ENCODE data around the gene AQP9. TPM values are rescaled to one million over a fixed set of nuclear protein-coding genes. Genes with fewer than 3 reads are reported as not detected.
"Not testable (repeated sequence)": the region's sequence is repeated elsewhere in the genome, so short reads cannot be mapped to it uniquely, and the experiment has no call there.

AQP9 gene
- total RNA-seq, 2 experiments from 2014 or later, result not detected

- Mint-ChIP-seq H3K36me3 (ENCODE audit: low read depth) (no peaks in the 10 kb centered on the region), H3K9me3 (no peaks in the 10 kb centered on the region), H3K4me3 (no peak overlapping the region), H3K4me1 (ENCODE audit: low read depth) (no peaks in the 10 kb centered on the region), H3K27me3 (ENCODE audit: low read depth) (peaks cover 22% of the 10 kb centered on the region), H3K27ac (no peak overlapping the region)
- no peak for DNase-seq
- intact Hi-C loops (cut with micrococcal nuclease), result no loop called here
- CTCF ChIA-PET, result no interaction called here
Measured at GRCh38 chr15:58169934-58170333, 31.8 kb downstream of the AQP9 start.

GRCh38 chr15:58171476-58172061, 33.4 kb downstream of the AQP9 start:
- intact Hi-C loops (cut with micrococcal nuclease), result no loop called here

GRCh38 chr15:58174709-58175108, 36.5 kb downstream of the AQP9 start:
- DNase-seq, result no peak
- intact Hi-C loops (cut with micrococcal nuclease), result no loop called here
- H3K4me1 Mint-ChIP-seq (ENCODE audit: low read depth), result no peaks in the 10 kb centered on the region
- H3K27ac Mint-ChIP-seq, result no peak overlapping the region
- H3K4me3 Mint-ChIP-seq, result no peak overlapping the region
- no peaks in the 10 kb centered on the region for H3K36me3 Mint-ChIP-seq (ENCODE audit: low read depth)
- peaks cover 20% of the 10 kb centered on the region for H3K27me3 Mint-ChIP-seq (ENCODE audit: low read depth)
- no peaks in the 10 kb centered on the region for H3K9me3 Mint-ChIP-seq
- CTCF ChIA-PET, result no interaction called here

More at GRCh38 chr15:58171476-58172061, 33.4 kb downstream of the AQP9 start:
- DNase-seq, result no peak
- Mint-ChIP-seq H3K4me1 (ENCODE audit: low read depth) (no peaks in the 10 kb centered on the region), H3K9me3 (no peaks in the 10 kb centered on the region), H3K27ac (no peak overlapping the region), H3K36me3 (ENCODE audit: low read depth) (no peaks in the 10 kb centered on the region), H3K27me3 (ENCODE audit: low read depth) (peaks cover 28% of the 10 kb centered on the region), H3K4me3 (no peak overlapping the region)
- CTCF ChIA-PET, result no interaction called here

GRCh38 chr15:58175955-58176354, 37.8 kb downstream of the AQP9 start:
- intact Hi-C loops (cut with micrococcal nuclease), result no loop called here
- no peak for DNase-seq

GRCh38 chr15:58178668-58179067, 40.5 kb downstream of the AQP9 start:
- Mint-ChIP-seq H3K27ac (no peak overlapping the region), H3K27me3 (ENCODE audit: low read depth) (peaks cover 21% of the 10 kb centered on the region), H3K4me1 (ENCODE audit: low read depth) (no peaks in the 10 kb centered on the region), H3K9me3 (no peaks in the 10 kb centered on the region), H3K36me3 (ENCODE audit: low read depth) (no peaks in the 10 kb centered on the region), H3K4me3 (no peak overlapping the region)
- intact Hi-C loops (cut with micrococcal nuclease), result no loop called here
- no peak for DNase-seq
- CTCF ChIA-PET, result no interaction called here

More at GRCh38 chr15:58175955-58176354, 37.8 kb downstream of the AQP9 start:
- no peaks in the 10 kb centered on the region for H3K36me3 Mint-ChIP-seq (ENCODE audit: low read depth)
- peaks cover 28% of the 10 kb centered on the region for H3K27me3 Mint-ChIP-seq (ENCODE audit: low read depth)
- CTCF ChIA-PET, result no interaction called here
- H3K4me1 Mint-ChIP-seq (ENCODE audit: low read depth), result no peaks in the 10 kb centered on the region
- no peaks in the 10 kb centered on the region for H3K9me3 Mint-ChIP-seq
- no peak overlapping the region for H3K4me3 Mint-ChIP-seq
- no peak overlapping the region for H3K27ac Mint-ChIP-seq

- H3K9me3 Mint-ChIP-seq, result no peaks in the 10 kb centered on the region
- CTCF ChIA-PET, result interaction anchor here (0.6 to 1.4 kb wide), 2 partner anchors 313 to 701 kb away, joined by 3 read pairs; no protein-coding TSS in a partner anchor
- no peak for DNase-seq
Measured at GRCh38 chr15:58179206-58179605, 41.0 kb downstream of the AQP9 start.

GRCh38 chr15:58179741-58180381, 41.7 kb downstream of the AQP9 start:
- H3K4me1 Mint-ChIP-seq (ENCODE audit: low read depth), result peaks cover 1% of the 10 kb centered on the region
- H3K9me3 Mint-ChIP-seq, result no peaks in the 10 kb centered on the region
- no peaks in the 10 kb centered on the region for H3K36me3 Mint-ChIP-seq (ENCODE audit: low read depth)
- no peak overlapping the region for H3K27ac Mint-ChIP-seq
- intact Hi-C loops (cut with micrococcal nuclease), result loop anchor here (5.0 to 10.0 kb wide), 2 partner anchors 425 to 618 kb away; no protein-coding TSS in a partner anchor
- no peak overlapping the region for H3K4me3 Mint-ChIP-seq
- H3K27me3 Mint-ChIP-seq (ENCODE audit: low read depth), result peaks cover 21% of the 10 kb centered on the region
- no peak for DNase-seq
- CTCF ChIA-PET, result interaction anchor here (1.4 to 1.9 kb wide), 2 partner anchors 109 to 314 kb away, joined by 3 to 5 read pairs; no protein-coding TSS in a partner anchor

More at GRCh38 chr15:58179206-58179605, 41.0 kb downstream of the AQP9 start:
- Mint-ChIP-seq H3K36me3 (ENCODE audit: low read depth) (no peaks in the 10 kb centered on the region), H3K4me1 (ENCODE audit: low read depth) (no peaks in the 10 kb centered on the region), H3K4me3 (no peak overlapping the region), H3K27me3 (ENCODE audit: low read depth) (peaks cover 21% of the 10 kb centered on the region), H3K27ac (no peak overlapping the region)
- intact Hi-C loops (cut with micrococcal nuclease), result no loop called here

- intact Hi-C loops (cut with micrococcal nuclease), result loop anchor here (1.0 to 10.0 kb wide), 5 partner anchors 105 to 620 kb away; no protein-coding TSS in a partner anchor
- no peak overlapping the region for H3K27ac Mint-ChIP-seq
Measured at GRCh38 chr15:58182460-58183163, 44.4 kb downstream of the AQP9 start.

GRCh38 chr15:58185439-58185838, 47.3 kb downstream of the AQP9 start:
- DNase-seq, result peak; percentile 24
- CTCF ChIA-PET, result interaction anchor here (1.1 to 1.7 kb wide), 2 partner anchors 18 to 37 kb away, joined by 4 read pairs; no protein-coding TSS in a partner anchor
- no peak overlapping the region for H3K4me3 Mint-ChIP-seq
- no peaks in the 10 kb centered on the region for H3K36me3 Mint-ChIP-seq (ENCODE audit: low read depth)
- peaks cover 11% of the 10 kb centered on the region for H3K4me1 Mint-ChIP-seq (ENCODE audit: low read depth)
- no peaks in the 10 kb centered on the region for H3K9me3 Mint-ChIP-seq
- intact Hi-C loops (cut with micrococcal nuclease), result loop anchor here (1.0 to 10.0 kb wide), 2 partner anchors 431 to 576 kb away; no protein-coding TSS in a partner anchor
- H3K27ac Mint-ChIP-seq, result no peak overlapping the region
- H3K27me3 Mint-ChIP-seq (ENCODE audit: low read depth), result peaks cover 15% of the 10 kb centered on the region

More at GRCh38 chr15:58182460-58183163, 44.4 kb downstream of the AQP9 start:
- no peaks in the 10 kb centered on the region for H3K36me3 Mint-ChIP-seq (ENCODE audit: low read depth)
- CTCF ChIA-PET, result interaction anchor here (0.7 to 2.4 kb wide), 13 partner anchors 9 to 576 kb away, joined by 3 to 15 read pairs (median 4); no protein-coding TSS in a partner anchor
- H3K27me3 Mint-ChIP-seq (ENCODE audit: low read depth), result peaks cover 18% of the 10 kb centered on the region
- H3K9me3 Mint-ChIP-seq, result no peaks in the 10 kb centered on the region
- no peak overlapping the region for H3K4me3 Mint-ChIP-seq
- DNase-seq, result peak; percentile 55
- H3K4me1 Mint-ChIP-seq (ENCODE audit: low read depth), result peaks cover 11% of the 10 kb centered on the region

GRCh38 chr15:58189148-58189811, 51.1 kb downstream of the AQP9 start:
- Mint-ChIP-seq H3K4me3 (no peak overlapping the region), H3K4me1 (ENCODE audit: low read depth) (peaks cover 11% of the 10 kb centered on the region), H3K27me3 (ENCODE audit: low read depth) (peaks cover 18% of the 10 kb centered on the region), H3K9me3 (no peaks in the 10 kb centered on the region), H3K36me3 (ENCODE audit: low read depth) (no peaks in the 10 kb centered on the region), H3K27ac (no peak overlapping the region)
- intact Hi-C loops (cut with micrococcal nuclease), result loop anchor here (10.0 kb wide), 1 partner anchor 434 kb away; no protein-coding TSS in a partner anchor
- DNase-seq, result no peak
- CTCF ChIA-PET, result no interaction called here

GRCh38 chr15:58190419-58190818, 52.2 kb downstream of the AQP9 start:
- CTCF ChIA-PET, result no interaction called here
- Mint-ChIP-seq H3K36me3 (ENCODE audit: low read depth) (no peaks in the 10 kb centered on the region), H3K4me1 (ENCODE audit: low read depth) (peaks cover 4% of the 10 kb centered on the region), H3K27ac (no peak overlapping the region), H3K27me3 (ENCODE audit: low read depth) (peaks cover 25% of the 10 kb centered on the region), H3K9me3 (peaks cover 4% of the 10 kb centered on the region), H3K4me3 (no peak overlapping the region)
- intact Hi-C loops (cut with micrococcal nuclease), result no loop called here
- DNase-seq, result no peak

- H3K4me1 Mint-ChIP-seq (ENCODE audit: low read depth); H3K36me3 Mint-ChIP-seq (ENCODE audit: low read depth); H3K27ac Mint-ChIP-seq; DNase-seq; intact Hi-C loops (cut with micrococcal nuclease); H3K4me3 Mint-ChIP-seq; H3K9me3 Mint-ChIP-seq: not testable (repeated sequence)
- CTCF ChIA-PET, result interaction anchor here (0.7 kb wide), 1 partner anchor 9 kb away, joined by 3 read pairs; no protein-coding TSS in a partner anchor
- H3K27me3 Mint-ChIP-seq (ENCODE audit: low read depth), result peaks cover 34% of the 10 kb centered on the region
Measured at GRCh38 chr15:58193636-58194035, 55.5 kb downstream of the AQP9 start.
